GM12878 (cell line): ENCODE results near the gene HHLA2. TPM values are rescaled to one million over a fixed set of nuclear protein-coding genes. Genes with fewer than 3 reads are reported as not detected.

Experiments used
- ATAC-seq: fragments of 200-7000 bp; cut with Tn5 transposase; 3 replicates; pipeline ENCODE4 v1.9.1; 2020; ENCODE audit warnings: mild to moderate bottlenecking, moderate library complexity
- BruUV-seq: library from RNA; stranded (reverse); fragments of 400-500 nt; replicated peaks from 2 replicates; lab custom pipeline; 2021; lab: Mats Ljungman, UMichigan
- CTCF ChIA-PET: fragments of 300-600 bp; sonication (Branson Sonifier 250); formaldehyde crosslinking; extraction: SDS; loops from one replicate; lab custom pipeline; 2021; ENCODE audit warnings: inconsistent platforms; lab: Yijun Ruan, JAX
- POLR2A ChIA-PET: fragments of 350-600 bp; formaldehyde crosslinking; extraction: SDS; loops from one replicate; lab custom pipeline; 2021; ENCODE audit warnings: inconsistent platforms; lab: Charles Lee
- RAD21 ChIA-PET: fragments of 300-600 bp; sonication (Branson Sonifier 250); formaldehyde crosslinking; loops from one replicate; lab custom pipeline; 2023; ENCODE audit warnings: antibody characterized with exemption; ENCODE audit not compliant: unreplicated experiment; lab: Charles Lee
- SMC1A ChIA-PET: fragments of 300-600 bp; sonication (Branson Sonifier 250); formaldehyde crosslinking; loops from one replicate; lab custom pipeline; 2023; ENCODE audit not compliant: unreplicated experiment, uncharacterized antibody; lab: Charles Lee
- DNase-seq: peaks from one replicate; pipeline ENCODE4 v3.0.0-alpha.2; 2011; ENCODE audit warnings: low read depth, low spot score
- FAIRE-seq: peaks from 3 replicates; lab custom pipeline; 2011; peaks lifted over from hg19 to GRCh38; lab: Jason Lieb, UNC
- H2AFZ ChIP-seq: 2 replicates; pipeline ENCODE4 v1.6.0; 2011; ENCODE audit warnings: low read depth, low read length, control low read depth; ENCODE audit not compliant: control insufficient read depth
- H3K27ac ChIP-seq: 2 replicates; pipeline ENCODE4 v1.5.1; 2011; ENCODE audit warnings: control low read depth; ENCODE audit not compliant: control insufficient read depth, insufficient read depth
- H3K27me3 ChIP-seq, 2 experiments: replicated peaks in 1 of 2; 2 replicates each; pipeline versions ENCODE4 v1.6.0 to v1.6.1; 2011; ENCODE audit warnings: low read length in 1 of 2; ENCODE audit not compliant: control insufficient read depth in 2 of 2, insufficient read depth in 2 of 2
- H3K36me3 ChIP-seq, 2 experiments: 2 replicates each; pipeline ENCODE4 v1.5.1; 2011; ENCODE audit warnings: low read length in 1 of 2; ENCODE audit not compliant: control insufficient read depth in 2 of 2, insufficient read depth in 2 of 2
- H3K4me1 ChIP-seq: 2 replicates; pipeline ENCODE4 v1.6.1; 2011; ENCODE audit warnings: mild to moderate bottlenecking, low read length, moderate library complexity, mixed read lengths; ENCODE audit not compliant: control insufficient read depth, insufficient read depth
- H3K4me2 ChIP-seq: 2 replicates; pipeline ENCODE4 v1.6.0; 2011; ENCODE audit warnings: control low read depth; ENCODE audit not compliant: control insufficient read depth, insufficient read depth
- H3K4me3 ChIP-seq: fragments of 200-600 bp; sonication (generic); 2 replicates; pipeline ENCODE4 v1.5.1; 2016
- H3K79me2 ChIP-seq: 2 replicates; pipeline ENCODE4 v1.6.0; 2011; ENCODE audit warnings: low read length; ENCODE audit not compliant: control insufficient read depth, insufficient read depth
- H3K9ac ChIP-seq: 2 replicates; pipeline ENCODE4 v1.8.0; 2011; ENCODE audit warnings: low read length, control low read depth, mixed read lengths; ENCODE audit not compliant: control insufficient read depth, insufficient read depth
- H3K9me3 ChIP-seq: replicated peaks from 3 replicates; pipeline ENCODE4 v1.5.1; 2011; ENCODE audit warnings: mild to moderate bottlenecking, low read length; ENCODE audit not compliant: control insufficient read depth, insufficient read depth
- H4K20me1 ChIP-seq: 2 replicates; pipeline ENCODE4 v1.6.0; 2011; ENCODE audit not compliant: control insufficient read depth, insufficient read depth
- BACH1 ChIP-seq: fragments of 450-650 bp; IDR thresholded peaks from 2 replicates; pipeline ENCODE4 v1.6.1; 2017; ENCODE audit warnings: mild to moderate bottlenecking, borderline replicate concordance
- BRCA1 ChIP-seq: IDR thresholded peaks from 2 replicates; pipeline ENCODE4 v1.6.1; 2011; ENCODE audit warnings: low read depth, low read length, improper control_type of control experiment
- CREM ChIP-seq: IDR thresholded peaks from 2 replicates; pipeline ENCODE4 v1.6.1; 2014; ENCODE audit warnings: antibody characterized with exemption, low read depth
- EZH2 ChIP-seq: IDR thresholded peaks from 2 replicates; pipeline ENCODE4 v1.6.1; 2012; ENCODE audit warnings: low read depth, mild to moderate bottlenecking, control low read depth, inconsistent platforms, low read length, borderline replicate concordance; ENCODE audit not compliant: control insufficient read depth
- MEF2A ChIP-seq: IDR thresholded peaks from 2 replicates; pipeline ENCODE4 v1.6.1; 2011; ENCODE audit warnings: low read depth, mild to moderate bottlenecking, low read length, moderate library complexity; ENCODE audit not compliant: insufficient read depth
- MXI1 ChIP-seq: fragments of 150-350 bp; IDR thresholded peaks from 2 replicates; pipeline ENCODE4 v1.6.1; 2011; ENCODE audit warnings: low read depth, mild to moderate bottlenecking, inconsistent platforms, low read length, improper control_type of control experiment
- SP1 ChIP-seq: IDR thresholded peaks from one replicate; pipeline ENCODE4 v1.6.1; 2011; ENCODE audit warnings: low read depth, low read length
- SRF ChIP-seq, 2 experiments: IDR thresholded peaks; 2 replicates each; pipeline ENCODE4 v1.6.1; 2011; ENCODE audit warnings: low read depth in 2 of 2, low read length in 2 of 2, mild to moderate bottlenecking in 1 of 2, moderate library complexity in 1 of 2
- ZBTB4 ChIP-seq: fragments of 450-650 bp; formaldehyde crosslinking; IDR thresholded peaks from 2 replicates; pipeline ENCODE4 v1.4.0; 2022; ENCODE audit warnings: mild to moderate bottlenecking, moderate library complexity
- WGBS: methylation state at CpG from one replicate; pipeline ENCODE4 v1.1.6; 2016; ENCODE audit warnings: low lambda C conversion rate; ENCODE audit not compliant: insufficient replicate concordance, insufficient coverage; ENCODE audit errors: missing lambda C conversion rate; 5-methylcytosine and 5-hydroxymethylcytosine counted together
- in situ Hi-C: fragments of 300-500 bp; cut with MboI; formaldehyde crosslinking; loops from 9 replicates; pipeline ENCODE4 v1.14.3; 2018; ENCODE audit warnings: mixed read lengths
- intact Hi-C: fragments of 100-400 bp; cut with micrococcal nuclease; formaldehyde crosslinking; loops from one replicate; pipeline ENCODE4 v1.14.2; 2022; ENCODE audit not compliant: unreplicated experiment
- polyA plus RNA-seq, 11 experiments: library from polyadenylated mRNA; depleted of rRNA in 4 of 11; unstranded in 6 of 11; stranded (reverse) in 5 of 11; fragments of >200 nt; fragmentation: Nextera tagmentation in 4 of 11; fragmentation: Illumina TruSeq in 1 of 11; extraction: Ambion mirVana in 4 of 11; extraction: Trizol in 1 of 11; gene quantifications; 1 replicate in 1 of 11; 2 replicates in 10 of 11; pipeline versions ENCODE4 v1.2.1 to v1.2.3, GENCODE V29; 2011 to 2016; ENCODE audit warnings: inconsistent platforms in 2 of 11, missing spikeins in 2 of 11, low read depth in 1 of 11
- total RNA-seq, 4 experiments: library from RNA; depleted of rRNA in 3 of 4; stranded (reverse); fragments of >200 nt in 3 of 4; fragmentation: Illumina TruSeq in 1 of 4; extraction: Trizol in 1 of 4; gene quantifications; 2 replicates each; pipeline versions ENCODE4 v1.2.1 to v1.2.3, GENCODE V29; 2013 to 2021
- TF ChIP-seq, protein P1 (sequence below): fragments of 150-350 bp; IDR thresholded peaks from 2 replicates; pipeline ENCODE4 v1.6.1; 2016; ENCODE audit warnings: low read depth, low read length
- TF ChIP-seq, protein P2 (sequence below): IDR thresholded peaks from 2 replicates; pipeline ENCODE4 v1.6.1; 2012; ENCODE audit warnings: low read depth, low read length, improper control_type of control experiment
- TF ChIP-seq, protein P3 (sequence below): fragments of 450-650 bp; formaldehyde crosslinking; IDR thresholded peaks from 2 replicates; pipeline ENCODE4 v1.4.0; 2020; ENCODE audit warnings: mild to moderate bottlenecking, moderate library complexity

Gene HHLA2
- total and polyA plus RNA-seq, 10 of the 15 experiments (the other 5 are each of a cell fraction or from before 2014, with no cell fraction given) = 0.11 to 1.3 (median 0.28) TPM; not detected in 1

DNA sequence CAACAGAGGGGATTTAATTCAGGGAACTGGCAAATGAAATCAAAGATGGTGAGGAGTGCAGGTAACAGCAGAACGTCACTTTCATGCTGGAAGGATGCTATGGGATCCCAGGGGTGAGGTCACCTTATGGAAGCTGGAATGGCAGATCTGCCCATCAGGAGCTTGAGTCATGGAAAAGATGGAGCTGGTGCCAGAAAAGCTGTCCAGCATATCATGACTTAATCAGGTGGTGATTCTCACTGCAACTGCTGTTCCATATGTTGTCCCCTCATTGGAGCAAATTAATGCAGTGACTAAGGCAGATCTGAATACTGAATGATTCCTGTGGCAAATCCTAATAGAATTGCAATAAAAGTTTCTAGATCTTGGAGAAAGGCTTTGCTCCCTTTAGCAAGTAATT lies 38.4 kb downstream of the HHLA2 start:
- in situ Hi-C loops = no loop called here

More for the DNA sequence above, 38.4 kb downstream of the HHLA2 start:
- no peaks in the 10 kb centered on the region for H3K79me2 ChIP-seq
- H3K9ac ChIP-seq = no peak overlapping the region
- intact Hi-C loops = no loop called here
- WGBS = 22% methylated on average over 1 of the region's 1 CpG
- CTCF ChIA-PET = interaction anchor here (1.0 kb wide), 1 partner anchor 182 kb away, joined by 3 read pairs; no protein-coding TSS in a partner anchor
- no peak overlapping the region for H3K4me3 ChIP-seq
- no peak overlapping the region for H3K4me2 ChIP-seq
- no peaks in the 10 kb centered on the region for H3K4me1 ChIP-seq
- no peaks in the 10 kb centered on the region for H3K36me3 ChIP-seq
- no peak overlapping the region for H2AFZ ChIP-seq
- SMC1A ChIA-PET = no interaction called here
- no peak for ATAC-seq
- H4K20me1 ChIP-seq = no peaks in the 10 kb centered on the region
- POLR2A ChIA-PET = no interaction called here
- BruUV-seq = no TSS peak
- no peak overlapping the region for H3K27ac ChIP-seq
- no peaks in the 10 kb centered on the region for H3K9me3 ChIP-seq
- TF ChIP-seq, protein P1, sequence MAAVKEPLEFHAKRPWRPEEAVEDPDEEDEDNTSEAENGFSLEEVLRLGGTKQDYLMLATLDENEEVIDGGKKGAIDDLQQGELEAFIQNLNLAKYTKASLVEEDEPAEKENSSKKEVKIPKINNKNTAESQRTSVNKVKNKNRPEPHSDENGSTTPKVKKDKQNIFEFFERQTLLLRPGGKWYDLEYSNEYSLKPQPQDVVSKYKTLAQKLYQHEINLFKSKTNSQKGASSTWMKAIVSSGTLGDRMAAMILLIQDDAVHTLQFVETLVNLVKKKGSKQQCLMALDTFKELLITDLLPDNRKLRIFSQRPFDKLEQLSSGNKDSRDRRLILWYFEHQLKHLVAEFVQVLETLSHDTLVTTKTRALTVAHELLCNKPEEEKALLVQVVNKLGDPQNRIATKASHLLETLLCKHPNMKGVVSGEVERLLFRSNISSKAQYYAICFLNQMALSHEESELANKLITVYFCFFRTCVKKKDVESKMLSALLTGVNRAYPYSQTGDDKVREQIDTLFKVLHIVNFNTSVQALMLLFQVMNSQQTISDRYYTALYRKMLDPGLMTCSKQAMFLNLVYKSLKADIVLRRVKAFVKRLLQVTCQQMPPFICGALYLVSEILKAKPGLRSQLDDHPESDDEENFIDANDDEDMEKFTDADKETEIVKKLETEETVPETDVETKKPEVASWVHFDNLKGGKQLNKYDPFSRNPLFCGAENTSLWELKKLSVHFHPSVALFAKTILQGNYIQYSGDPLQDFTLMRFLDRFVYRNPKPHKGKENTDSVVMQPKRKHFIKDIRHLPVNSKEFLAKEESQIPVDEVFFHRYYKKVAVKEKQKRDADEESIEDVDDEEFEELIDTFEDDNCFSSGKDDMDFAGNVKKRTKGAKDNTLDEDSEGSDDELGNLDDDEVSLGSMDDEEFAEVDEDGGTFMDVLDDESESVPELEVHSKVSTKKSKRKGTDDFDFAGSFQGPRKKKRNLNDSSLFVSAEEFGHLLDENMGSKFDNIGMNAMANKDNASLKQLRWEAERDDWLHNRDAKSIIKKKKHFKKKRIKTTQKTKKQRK = no peak
- TF ChIP-seq SRF (IDR thresholded peaks at IDR 0.05; ENCODE audit: low read depth in 2 of 2, low read length in 2 of 2) (no peak), BACH1 (no peak), EZH2 (no peak), BRCA1 (no peak), MXI1 (no peak), CREM (no peak), MEF2A (no peak), SP1 (no peak), ZBTB4 (no peak)
- TF ChIP-seq, protein P2, sequence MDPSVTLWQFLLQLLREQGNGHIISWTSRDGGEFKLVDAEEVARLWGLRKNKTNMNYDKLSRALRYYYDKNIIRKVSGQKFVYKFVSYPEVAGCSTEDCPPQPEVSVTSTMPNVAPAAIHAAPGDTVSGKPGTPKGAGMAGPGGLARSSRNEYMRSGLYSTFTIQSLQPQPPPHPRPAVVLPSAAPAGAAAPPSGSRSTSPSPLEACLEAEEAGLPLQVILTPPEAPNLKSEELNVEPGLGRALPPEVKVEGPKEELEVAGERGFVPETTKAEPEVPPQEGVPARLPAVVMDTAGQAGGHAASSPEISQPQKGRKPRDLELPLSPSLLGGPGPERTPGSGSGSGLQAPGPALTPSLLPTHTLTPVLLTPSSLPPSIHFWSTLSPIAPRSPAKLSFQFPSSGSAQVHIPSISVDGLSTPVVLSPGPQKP = no peak
- TF ChIP-seq, protein P3, sequence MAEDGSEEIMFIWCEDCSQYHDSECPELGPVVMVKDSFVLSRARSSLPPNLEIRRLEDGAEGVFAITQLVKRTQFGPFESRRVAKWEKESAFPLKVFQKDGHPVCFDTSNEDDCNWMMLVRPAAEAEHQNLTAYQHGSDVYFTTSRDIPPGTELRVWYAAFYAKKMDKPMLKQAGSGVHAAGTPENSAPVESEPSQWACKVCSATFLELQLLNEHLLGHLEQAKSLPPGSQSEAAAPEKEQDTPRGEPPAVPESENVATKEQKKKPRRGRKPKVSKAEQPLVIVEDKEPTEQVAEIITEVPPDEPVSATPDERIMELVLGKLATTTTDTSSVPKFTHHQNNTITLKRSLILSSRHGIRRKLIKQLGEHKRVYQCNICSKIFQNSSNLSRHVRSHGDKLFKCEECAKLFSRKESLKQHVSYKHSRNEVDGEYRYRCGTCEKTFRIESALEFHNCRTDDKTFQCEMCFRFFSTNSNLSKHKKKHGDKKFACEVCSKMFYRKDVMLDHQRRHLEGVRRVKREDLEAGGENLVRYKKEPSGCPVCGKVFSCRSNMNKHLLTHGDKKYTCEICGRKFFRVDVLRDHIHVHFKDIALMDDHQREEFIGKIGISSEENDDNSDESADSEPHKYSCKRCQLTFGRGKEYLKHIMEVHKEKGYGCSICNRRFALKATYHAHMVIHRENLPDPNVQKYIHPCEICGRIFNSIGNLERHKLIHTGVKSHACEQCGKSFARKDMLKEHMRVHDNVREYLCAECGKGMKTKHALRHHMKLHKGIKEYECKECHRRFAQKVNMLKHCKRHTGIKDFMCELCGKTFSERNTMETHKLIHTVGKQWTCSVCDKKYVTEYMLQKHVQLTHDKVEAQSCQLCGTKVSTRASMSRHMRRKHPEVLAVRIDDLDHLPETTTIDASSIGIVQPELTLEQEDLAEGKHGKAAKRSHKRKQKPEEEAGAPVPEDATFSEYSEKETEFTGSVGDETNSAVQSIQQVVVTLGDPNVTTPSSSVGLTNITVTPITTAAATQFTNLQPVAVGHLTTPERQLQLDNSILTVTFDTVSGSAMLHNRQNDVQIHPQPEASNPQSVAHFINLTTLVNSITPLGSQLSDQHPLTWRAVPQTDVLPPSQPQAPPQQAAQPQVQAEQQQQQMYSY (CRISPR knock-in tag) = no peak
- TF ChIP-seq, all 136 proteins: peak for 0
- H3K27me3 ChIP-seq = no peaks in the 10 kb centered on the region
- RAD21 ChIA-PET = no interaction called here
- DNase-seq (no peak), FAIRE-seq (no peak)
